Adrenal gland (tissue), 5 donors: ENCODE data around the gene FAM53B.

Experiments used
- POLR2A ChIP-seq, 2 donors: fragments of 450-650 bp; IDR thresholded peaks; one replicate each; pipeline ENCODE4 v1.6.1; 2017; ENCODE audit warnings: antibody characterized with exemption in 2 of 2, mild to moderate bottlenecking in 2 of 2, moderate library complexity in 1 of 2
- TF ChIP-seq, protein P1 (sequence below), 6 experiments: fragments of 450-650 bp in 4 of 6; fragments of 200-600 bp in 2 of 6; sonication (generic) in 1 of 6; IDR thresholded peaks; 1 replicate in 5 of 6; 2 replicates in 1 of 6; pipeline versions ENCODE4 v1.5.1 to v1.8.0; 2016 to 2021; ENCODE audit warnings: antibody characterized with exemption in 6 of 6, mild to moderate bottlenecking in 2 of 6, moderate library complexity in 1 of 6
- donor health status: DM: no; HTN: no; CAD: no.

DNA sequence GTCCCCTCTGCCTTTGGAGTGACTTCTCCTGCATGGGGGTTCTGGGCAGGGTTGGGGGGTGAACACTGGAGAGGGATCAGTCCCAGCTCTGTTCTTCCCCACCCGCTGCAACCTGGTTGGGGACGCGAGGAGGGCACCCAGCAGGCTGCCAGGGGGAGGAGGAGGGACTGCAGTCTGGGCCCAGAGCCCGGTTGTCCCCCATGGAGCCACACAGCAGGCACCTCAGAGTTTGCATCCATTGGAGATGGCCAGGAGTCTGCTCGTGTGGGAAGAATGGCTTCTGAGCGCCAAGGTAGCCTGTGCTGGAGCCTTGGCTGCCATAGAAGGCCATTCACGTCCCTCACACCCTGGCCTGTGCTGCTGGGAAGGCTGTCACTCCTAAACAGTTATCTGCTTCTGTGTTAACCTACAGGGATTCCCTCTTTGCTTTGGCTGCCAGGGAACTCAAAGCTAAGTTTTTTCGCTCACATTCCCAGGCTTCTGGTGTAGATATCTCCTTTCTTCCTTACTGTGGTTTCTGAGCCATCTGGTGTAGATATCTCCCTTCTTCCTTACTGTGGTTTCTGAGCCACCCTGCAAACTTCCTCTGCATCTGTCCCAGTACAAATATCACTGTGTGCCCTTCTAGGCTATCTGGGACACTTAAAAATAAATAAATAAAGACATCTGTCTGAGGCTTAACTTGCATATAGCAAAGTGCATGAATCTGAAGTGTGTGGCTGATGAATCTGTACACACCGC lies 148.9 kb downstream of the FAM53B start:
- no peak for TF ChIP-seq POLR2A (IDR thresholded peaks at IDR 0.05)
- TF ChIP-seq, protein P1, sequence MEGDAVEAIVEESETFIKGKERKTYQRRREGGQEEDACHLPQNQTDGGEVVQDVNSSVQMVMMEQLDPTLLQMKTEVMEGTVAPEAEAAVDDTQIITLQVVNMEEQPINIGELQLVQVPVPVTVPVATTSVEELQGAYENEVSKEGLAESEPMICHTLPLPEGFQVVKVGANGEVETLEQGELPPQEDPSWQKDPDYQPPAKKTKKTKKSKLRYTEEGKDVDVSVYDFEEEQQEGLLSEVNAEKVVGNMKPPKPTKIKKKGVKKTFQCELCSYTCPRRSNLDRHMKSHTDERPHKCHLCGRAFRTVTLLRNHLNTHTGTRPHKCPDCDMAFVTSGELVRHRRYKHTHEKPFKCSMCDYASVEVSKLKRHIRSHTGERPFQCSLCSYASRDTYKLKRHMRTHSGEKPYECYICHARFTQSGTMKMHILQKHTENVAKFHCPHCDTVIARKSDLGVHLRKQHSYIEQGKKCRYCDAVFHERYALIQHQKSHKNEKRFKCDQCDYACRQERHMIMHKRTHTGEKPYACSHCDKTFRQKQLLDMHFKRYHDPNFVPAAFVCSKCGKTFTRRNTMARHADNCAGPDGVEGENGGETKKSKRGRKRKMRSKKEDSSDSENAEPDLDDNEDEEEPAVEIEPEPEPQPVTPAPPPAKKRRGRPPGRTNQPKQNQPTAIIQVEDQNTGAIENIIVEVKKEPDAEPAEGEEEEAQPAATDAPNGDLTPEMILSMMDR (IDR thresholded peaks at IDR 0.05): no peak
